GM19324 (cell line): ENCODE measurements around the gene UBXN11.

Experiments
- ATAC-seq: cut with Tn5 transposase; IDR thresholded peaks from one replicate; pipeline ENCODE4 v1.9.1; 2021; ENCODE audit warnings: mild to moderate bottlenecking, moderate library complexity; ENCODE audit not compliant: unreplicated experiment, low FRiP score

Gene UBXN11

DNA sequence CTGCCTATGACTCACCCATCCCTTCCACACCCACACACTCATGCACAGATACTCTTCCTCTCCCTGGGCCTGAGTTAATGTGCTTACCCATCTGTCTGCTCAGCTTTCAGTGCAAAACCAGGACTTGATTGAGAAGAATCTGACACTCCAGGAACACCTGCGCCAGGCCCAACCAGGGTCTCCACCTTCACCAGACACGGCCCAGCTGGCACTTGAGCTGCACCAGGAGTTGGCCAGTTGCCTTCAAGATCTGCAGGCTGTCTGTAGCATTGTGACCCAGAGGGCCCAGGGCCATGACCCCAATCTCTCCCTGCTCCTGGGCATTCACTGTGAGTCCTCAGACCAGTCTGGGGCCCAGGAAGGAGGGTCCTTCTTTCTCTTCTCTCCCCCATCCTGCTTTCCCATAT, 30.0 kb downstream of the UBXN11 start:
- ATAC-seq: no peak

DNA sequence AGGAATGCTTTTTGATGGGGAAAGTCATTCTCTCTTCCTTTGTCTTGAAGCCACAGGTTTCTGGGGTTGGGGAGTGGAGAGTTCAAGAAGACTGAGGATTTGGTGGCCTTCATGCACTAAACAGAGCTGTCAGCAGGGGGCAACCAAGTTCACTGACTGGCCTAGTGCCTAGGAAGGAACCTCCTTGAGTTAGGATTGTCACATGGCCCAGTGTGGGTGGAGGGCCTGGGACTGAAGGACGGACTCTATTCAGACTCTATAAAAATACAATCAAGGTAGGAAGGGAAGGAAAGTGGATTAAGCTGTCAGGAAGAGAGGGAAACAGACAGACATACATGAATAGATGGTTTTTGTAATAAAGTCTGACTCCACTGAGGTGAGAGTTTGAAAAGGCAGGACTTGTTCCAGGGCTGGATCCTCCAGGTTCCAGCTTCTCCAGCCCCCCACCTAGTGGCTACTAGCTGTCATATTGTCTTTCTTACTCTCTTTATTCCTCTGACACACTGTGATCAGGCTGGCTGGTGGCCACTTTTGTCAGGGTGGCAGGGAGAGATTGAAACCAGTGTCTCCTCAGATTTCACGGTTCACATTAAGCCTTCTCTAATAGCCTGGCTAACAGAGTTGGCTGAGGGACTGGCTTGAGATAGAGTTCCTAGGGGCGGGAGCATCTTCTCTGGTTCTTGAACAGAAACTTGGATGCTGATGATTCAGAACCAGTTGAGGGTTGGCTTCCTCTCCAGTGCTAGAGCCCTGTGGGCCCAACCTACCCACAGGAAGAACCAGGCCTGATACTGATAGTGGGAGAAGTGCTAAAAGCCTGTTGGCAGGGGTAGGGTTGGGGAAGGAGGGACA, 30.6 kb downstream of the UBXN11 start:
- no peak for ATAC-seq

DNA sequence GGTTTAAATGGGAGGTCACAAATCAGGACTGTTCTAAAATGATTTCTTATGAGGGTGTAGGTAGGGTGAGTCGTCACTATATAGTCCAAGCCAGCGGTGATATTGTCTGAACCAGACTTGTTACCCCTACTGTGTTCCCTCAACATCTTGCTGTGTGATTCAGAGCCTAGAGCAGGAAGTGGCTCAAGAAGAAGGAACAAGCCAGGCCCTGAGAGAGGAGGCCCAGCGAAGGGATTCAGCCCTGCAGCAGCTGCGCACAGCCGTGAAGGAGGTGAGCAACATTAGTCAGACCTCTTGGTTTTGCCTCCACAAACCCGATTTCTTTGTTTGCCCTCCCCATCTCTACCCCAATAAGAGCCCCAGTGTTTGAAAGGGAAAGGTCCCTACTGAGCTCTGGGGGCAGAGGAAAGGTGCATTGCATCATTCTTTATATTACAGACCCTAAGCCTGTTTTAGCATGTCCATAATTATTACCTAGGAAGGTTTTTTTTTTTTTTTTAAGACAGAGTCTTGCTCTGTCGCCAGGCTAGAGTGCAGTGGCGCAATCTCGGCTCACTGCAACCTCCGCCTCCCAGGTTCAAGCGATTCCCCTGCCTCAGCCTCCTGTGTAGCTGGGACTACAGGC, 31.5 kb downstream of the UBXN11 start:
- no peak for ATAC-seq

DNA sequence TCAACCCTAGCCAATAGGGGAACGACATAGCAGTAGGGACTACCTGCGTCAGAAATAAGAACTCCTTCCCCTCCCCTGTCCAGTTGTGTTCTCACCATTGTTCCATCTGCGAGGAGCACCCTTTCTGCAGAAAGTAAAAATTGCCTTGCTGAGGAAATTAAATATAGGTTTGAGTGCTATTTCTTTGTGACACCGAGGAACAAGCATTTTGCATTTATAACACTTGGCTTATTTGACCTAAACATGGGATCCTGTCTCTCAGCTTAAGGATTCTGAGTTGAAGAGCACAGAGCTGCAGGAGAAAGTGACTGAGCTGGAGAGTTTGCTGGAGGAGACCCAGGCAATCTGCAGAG, 37.3 kb downstream of the UBXN11 start:
- ATAC-seq: no peak

DNA sequence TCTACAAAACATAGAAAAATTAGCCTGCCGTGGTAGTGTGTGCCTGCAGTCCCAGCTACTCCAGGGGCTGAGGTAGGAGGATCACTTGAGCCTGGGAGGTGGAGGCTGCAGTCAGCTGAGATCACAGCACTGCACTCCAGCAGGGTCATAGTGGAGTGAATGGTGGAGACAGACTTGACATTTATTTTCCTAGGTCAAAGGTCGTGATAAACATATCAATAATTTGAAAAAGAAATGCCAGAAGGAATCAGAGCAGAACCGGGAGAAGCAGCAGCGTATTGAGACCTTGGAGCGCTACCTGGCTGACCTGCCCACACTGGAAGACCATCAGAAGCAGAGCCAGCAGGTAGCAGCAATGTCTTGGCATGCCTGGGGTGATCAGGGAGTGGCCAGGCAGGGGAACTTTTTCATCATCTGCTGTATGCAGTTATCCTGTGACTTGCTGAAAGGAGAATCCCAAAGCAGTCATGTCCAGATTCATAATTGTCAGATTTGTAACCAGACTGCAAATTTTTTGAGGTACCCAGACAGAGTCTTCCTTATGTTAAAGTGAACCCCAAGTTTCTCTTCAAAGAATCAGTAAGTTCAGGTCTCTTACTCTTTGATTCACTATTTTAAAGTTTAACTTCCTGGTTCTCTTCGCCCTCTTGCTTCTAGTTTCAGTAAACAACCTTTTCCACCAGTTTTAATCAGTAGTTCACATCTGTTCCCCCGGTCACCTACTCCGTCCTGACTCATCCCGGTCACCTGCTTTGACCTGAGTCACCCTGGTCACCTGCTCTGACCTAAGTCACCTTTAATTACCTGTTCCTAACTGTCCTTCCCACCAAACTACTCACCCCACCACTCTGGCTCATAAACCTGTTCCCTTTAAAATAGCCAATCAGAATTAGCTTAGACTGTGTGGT, 37.9 kb downstream of the UBXN11 start:
- no peak for ATAC-seq

DNA sequence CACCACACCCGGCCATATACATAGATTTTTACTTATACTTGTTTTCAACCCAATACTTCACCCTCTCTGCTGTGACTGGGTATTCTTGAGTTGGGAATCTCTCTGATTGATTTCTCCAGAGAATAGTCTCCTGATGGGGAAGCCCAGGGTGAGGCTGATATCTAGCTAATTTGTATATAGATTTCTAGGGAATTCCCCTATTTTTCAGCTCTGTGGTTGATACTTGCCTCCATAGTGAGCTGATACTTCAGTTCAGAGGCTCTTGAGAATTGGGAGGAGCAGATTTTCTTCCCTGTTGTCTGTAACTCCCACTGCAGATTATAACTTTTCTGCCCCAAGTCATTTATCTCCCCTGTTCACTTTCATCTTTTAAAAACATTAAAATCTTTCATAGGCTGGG, 41.0 kb downstream of the UBXN11 start:
- ATAC-seq: no peak

DNA sequence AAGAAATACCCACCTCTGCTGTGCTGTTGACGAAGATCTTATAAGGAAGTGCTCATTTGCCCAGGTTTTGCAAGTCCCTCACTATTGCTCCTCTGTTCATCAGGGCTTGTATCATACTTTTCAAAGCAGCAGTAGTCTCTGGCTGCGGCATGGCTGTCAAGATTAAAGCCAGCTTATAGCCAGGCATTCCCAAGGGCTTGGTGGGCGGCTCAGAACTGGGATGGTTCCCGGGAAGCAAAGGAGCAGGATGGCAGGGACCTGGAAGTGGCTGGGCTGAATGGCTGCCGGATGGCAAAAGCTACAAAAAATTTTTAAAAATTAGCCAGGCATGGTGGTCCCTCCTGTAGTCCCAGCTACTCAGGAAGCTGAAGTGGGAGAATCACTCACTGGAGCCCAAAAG, 43.2 kb downstream of the UBXN11 start:
- ATAC-seq: no peak

DNA sequence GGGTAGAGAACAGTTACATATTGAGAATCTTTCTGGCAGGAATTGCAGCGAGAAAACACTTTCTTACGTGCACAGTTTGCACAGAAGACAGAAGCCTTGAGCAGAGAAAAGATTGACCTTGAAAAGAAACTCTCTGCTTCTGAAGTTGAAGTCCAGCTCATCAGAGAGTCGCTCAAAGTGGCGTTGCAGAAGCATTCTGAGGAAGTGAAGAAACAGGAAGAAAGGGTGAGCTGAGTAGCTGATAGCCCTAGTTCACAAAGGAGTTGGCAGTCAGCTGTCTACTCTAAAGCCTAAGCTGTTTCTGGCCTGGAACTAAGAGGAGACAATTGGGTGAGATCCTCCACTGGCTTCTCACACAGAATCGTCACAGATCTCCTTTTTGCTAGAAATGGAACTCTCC, 46.9 kb downstream of the UBXN11 start:
- no peak for ATAC-seq

DNA sequence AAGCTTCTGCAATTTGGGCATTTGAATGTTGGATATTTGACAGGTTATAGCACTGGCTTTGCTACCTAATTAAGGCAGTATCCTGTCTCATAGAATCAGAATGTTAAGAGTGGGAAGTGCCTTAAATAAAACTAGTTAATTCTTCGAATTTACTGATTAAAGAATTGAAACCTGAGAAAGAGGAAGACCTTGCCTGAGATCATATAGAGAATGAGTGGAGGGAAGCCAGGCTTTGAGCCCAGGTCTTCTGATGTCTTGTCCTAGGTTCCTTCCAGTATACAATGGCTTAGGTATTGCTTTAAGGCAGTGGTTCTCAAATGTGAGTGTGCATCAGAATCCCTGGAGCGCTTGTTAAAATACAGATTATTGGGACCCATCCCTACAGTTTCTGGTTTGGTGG, 47.4 kb downstream of the UBXN11 start:
- no peak for ATAC-seq

DNA sequence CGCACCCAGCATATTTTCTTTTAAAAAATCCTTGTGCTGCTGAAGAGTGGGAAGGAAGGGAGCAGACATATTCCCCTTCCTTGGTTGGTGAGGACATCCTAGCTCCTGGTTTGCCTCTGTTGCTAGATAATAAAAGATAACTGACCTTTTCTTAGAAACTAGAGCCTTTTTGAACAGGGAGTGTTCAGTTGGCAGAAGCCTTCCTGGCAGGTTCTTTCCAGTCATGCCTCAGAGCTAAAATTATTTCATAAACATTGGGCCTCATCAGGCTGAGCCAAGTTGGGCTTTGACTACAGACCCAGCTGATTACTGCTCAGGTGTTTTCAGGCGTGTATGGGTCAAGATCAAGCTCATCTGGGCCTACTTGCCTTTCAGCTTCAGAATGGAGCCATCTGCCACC, 49.2 kb downstream of the UBXN11 start:
- ATAC-seq: no peak

DNA sequence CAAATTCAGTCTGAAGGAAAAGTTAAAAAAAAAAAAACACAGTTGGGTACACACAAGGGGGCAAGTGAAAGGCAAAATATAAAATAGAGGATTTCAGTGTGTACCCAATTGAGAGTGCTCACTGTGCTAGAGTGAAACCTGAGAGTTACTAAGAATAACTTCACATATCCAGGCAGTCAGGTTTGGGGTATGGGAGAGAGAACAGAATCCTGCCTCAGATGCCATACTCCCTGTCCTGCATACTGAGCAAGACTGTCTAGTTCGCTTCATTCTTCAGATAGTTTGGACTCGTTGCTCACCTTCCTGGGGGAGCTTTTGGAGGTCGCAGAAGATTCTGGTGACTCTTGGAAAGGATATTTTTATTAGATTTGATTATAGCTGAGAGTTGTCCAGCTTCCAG, 52.0 kb downstream of the UBXN11 start:
- no peak for ATAC-seq

DNA sequence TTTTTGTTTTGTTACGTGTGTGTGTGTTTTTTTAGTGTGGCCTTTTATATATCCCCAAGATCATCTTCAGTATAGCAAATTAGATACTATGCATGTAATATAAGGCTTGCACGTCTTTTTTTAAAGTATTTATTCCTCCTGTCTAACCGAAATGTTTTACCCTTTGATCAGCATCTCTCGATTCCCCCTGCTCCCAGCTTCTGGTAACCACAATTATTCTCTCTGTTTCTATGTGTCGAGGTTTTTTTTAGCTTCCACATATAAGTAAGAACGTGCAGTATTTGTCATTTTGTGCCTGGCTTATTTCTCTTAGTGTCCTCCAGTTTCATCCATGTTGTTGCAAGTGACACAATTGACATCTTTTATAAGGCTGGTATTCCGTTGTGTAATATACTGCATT, 53.7 kb downstream of the UBXN11 start:
- no peak for ATAC-seq

DNA sequence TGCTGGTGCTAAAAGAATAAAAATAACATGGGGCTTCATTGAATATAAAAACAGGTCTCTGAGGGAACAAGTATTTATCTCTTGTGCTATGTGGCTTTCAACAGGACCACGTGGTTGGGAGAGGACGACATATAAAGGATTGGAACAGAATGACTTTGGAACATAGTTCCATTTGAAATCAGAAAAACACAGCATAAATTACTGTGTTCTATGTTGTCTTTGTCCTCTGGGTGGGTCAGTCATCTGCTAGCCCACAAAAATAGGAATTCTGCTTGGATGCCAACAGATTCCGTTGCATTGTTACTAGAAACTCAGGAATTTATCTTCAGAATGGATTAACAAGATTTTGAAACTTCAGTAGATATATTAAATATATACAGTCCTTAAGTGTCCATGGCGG, 66.5 kb downstream of the UBXN11 start:
- no peak for ATAC-seq

DNA sequence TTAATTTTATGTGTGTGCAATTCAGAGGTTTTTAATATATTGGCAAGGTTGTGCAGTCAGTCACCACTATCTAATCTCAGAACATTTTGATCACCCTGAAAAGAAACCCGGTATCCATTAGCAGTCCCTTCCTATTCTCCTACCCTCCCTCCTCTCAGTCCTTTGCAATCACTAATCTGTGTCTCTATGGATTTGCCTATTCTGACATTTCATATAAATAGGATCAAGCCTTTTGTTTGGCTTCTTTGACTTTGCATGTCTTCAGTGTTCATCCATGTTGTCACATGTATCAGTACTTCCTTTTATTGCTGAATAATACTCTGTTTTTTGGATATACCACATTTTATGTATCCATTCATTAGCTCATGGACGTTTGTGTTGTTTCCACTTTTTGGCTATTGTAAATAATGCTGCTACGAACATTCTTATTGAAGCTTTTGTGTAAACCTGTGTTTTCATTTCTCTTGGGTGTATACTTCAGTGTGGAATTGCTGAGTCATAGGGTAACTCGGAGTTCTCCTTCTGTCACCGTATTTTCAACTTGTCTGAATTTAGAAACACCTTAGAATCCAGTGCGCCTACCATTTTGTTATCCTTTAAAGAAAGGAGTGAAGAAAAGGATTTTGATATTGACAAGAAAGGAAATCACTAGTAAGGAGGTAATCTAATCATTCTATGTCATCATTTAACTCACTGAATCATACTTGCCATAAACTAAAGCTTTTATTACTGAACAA, 69.0 kb downstream of the UBXN11 start:
- no peak for ATAC-seq

DNA sequence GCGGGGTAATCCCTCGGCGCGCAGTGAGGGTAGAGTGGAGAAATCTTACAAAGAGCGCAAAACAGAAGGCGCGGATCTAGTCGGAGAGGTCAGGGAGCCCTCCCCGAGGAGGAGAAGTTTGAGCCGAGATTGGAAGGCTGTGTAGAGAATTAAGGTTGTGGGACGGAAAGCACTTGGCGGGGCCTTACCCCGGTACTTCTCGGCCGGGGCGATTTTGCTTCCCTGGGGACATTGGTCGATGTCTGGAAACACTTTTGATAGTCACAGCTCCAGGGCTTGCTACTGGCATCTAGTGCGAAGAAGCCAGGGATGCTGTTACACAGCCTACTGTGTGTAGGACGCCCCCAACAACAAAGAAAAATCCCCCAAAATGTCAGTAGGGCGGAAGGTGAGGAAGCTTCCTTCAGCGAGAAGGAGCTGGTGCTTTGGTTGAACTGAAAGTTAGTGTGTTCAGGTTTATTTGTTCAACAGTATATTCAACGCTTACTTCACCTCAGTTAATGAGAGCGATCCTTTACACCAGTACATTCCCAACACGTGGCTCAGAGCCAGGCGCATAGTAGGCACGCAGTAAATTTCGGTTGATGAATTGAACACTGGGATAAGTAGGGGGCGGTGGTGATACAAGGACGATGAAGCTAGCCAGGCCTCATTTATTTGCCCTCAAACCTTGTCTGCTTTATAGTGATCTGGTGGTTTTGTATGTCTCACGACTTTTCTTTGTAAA, 71.6 kb downstream of the UBXN11 start:
- peak; percentile 15 for ATAC-seq

DNA sequence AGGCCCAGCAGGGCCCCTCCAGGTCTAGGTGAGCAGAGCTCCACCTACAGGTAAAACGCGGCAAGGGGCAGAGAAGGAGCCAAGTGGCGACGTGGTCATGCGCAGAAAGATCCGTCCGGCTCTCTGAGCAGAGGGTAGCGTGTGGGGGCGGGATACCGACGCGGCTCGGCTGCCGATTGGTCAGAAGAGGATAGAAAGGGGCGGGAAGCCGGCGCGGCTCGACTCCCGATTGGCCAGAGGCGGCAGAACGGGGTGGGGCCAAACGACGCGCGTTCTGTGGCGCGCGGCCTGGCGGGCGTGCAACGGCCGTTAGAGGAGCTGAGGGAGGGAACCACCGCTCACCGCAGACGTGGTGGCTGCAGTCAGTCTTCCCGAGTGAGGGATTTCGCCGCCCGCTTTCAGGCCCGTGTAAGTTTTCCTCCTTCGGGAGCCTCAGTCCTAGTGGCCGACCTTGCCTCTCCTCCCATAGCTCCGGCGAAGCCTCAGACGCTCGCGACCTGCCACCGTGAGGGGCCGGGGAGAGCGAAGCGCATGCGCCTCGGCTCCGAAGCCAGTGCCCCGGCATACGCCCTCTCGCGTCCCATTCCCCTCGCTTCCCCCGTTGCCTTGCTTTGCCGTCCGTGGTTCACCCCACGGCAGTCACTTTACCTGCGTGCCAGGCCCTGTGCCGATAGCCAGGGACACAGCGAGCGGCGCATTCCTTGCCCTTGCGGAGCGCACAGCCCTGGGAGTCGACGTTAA, 72.4 kb downstream of the UBXN11 start, which contains the start of gene CEP85:
Gene CEP85, plus strand, starts transcription at position 298 of the 741 bp plus-strand sequence. CDS start 5,584 bp downstream, outside the sequence.
- peak; percentile 94 for ATAC-seq
